Astrocyte of the cerebellum (primary cell): ENCODE data around the gene COL20A1.

Experiments
- DNase-seq: peaks from one replicate; pipeline ENCODE4 v3.0.0-alpha.2; 2011; ENCODE audit warnings: low read depth
- H3K4me3 ChIP-seq: 2 replicates; pipeline ENCODE4 v1.5.1; 2011; ENCODE audit warnings: mild to moderate bottlenecking, low read depth, low read length, moderate library complexity
- in situ Hi-C: cut with HindIII; loops from 2 replicates; pipeline ENCODE4 v1.10.0; 2017; ENCODE audit warnings: low sequenced_read_pairs
- TF ChIP-seq, protein P1 (sequence below): IDR thresholded peaks from 2 replicates; pipeline ENCODE4 v1.5.1; 2012; ENCODE audit warnings: low read length, low read depth, moderate library complexity, mild to moderate bottlenecking; ENCODE audit errors: missing control alignments

The COL20A1 gene

GRCh38 chr20:63363013-63363957 lies 70.3 kb downstream of the COL20A1 start:
- in situ Hi-C loops = no loop called here
- no peak overlapping the region for H3K4me3 ChIP-seq
- no peak for DNase-seq
- TF ChIP-seq, protein P1, sequence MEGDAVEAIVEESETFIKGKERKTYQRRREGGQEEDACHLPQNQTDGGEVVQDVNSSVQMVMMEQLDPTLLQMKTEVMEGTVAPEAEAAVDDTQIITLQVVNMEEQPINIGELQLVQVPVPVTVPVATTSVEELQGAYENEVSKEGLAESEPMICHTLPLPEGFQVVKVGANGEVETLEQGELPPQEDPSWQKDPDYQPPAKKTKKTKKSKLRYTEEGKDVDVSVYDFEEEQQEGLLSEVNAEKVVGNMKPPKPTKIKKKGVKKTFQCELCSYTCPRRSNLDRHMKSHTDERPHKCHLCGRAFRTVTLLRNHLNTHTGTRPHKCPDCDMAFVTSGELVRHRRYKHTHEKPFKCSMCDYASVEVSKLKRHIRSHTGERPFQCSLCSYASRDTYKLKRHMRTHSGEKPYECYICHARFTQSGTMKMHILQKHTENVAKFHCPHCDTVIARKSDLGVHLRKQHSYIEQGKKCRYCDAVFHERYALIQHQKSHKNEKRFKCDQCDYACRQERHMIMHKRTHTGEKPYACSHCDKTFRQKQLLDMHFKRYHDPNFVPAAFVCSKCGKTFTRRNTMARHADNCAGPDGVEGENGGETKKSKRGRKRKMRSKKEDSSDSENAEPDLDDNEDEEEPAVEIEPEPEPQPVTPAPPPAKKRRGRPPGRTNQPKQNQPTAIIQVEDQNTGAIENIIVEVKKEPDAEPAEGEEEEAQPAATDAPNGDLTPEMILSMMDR = no peak

- in situ Hi-C loops = no loop called here
- DNase-seq = no peak
- H3K4me3 ChIP-seq = no peak overlapping the region
- TF ChIP-seq, protein P1 = no peak
Observed at GRCh38 chr20:63363981-63364561, 71.1 kb downstream of the COL20A1 start.

DNA sequence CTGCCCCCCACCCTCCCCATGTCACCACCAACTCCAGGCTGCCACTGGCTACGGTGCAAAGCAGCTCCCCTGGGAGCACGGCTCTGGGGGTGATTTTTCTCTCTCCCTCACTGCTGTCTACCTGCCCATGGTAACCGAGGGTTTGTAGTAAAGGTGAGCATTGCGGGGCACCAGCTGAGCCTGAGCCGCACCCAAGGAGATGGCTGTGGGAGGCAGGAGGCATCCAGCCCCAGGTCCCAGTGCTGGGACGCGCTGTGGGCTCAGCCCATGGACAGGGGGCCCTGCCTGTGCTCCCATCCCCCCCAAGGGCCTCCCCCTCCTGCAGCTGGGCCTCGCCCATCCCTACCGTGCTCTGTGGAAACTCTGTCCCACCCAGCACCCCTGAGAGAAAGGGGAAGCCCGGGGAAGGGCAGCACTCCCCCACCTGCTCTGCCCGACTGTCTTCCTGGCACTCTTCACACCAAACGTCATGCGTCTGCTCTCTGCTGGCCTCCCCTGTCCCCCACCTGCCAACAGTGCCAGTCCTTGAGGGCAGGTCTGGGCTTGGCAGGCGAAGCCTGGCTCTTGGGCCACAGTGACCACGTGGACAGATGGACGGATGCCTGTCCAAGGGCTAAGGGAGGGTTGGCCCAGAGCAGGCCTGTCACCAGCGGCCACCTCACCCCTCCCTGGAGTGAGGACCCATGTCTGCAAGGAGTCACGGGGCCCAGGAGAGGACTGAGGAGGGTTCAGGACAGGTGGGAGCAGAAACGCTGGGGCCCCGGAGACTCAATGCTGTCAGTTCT lies 72.0 kb downstream of the COL20A1 start:
- no peak overlapping the region for H3K4me3 ChIP-seq
- in situ Hi-C loops = no loop called here
- DNase-seq = no peak
- TF ChIP-seq, protein P1 = no peak

DNA sequence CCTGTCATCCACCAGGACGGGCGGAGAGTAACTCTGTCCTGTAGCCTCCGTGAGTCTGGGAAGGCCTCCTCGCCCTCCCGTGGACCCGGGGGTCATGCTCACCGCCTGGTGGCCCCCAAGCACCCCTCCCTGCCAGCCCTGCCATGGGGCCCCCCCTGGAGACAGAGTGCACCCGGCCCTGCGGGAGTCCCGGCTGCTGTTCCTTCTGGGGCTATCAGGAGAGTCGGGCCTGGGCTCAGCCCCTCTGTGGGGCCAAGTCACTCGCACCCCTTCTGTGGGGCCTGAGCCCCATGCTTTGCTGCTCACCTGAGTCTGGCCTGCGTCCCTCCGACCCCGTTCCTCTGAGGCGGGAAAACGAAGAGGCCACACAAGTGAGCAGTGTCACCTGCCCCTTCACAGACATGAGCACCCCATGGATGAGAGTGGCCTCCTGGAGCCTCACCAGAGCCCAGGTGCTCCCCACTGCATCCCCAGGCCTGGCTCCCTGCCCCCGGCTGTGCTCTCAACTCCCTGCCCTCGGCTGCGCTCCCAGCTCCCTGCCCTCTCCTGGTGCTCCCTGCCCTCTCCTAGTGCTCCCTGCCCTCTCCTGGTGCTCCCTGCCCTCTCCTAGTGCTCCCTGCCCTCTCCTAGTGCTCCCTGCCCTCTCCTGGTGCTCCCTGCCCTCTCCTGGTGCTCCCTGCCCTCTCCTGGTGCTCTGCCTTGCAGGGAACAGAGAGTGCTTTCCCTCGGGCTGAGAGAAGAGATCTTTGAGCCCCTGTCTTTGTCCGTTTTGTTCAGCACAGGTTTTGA lies 72.8 kb downstream of the COL20A1 start:
- H3K4me3 ChIP-seq = no peak overlapping the region
- TF ChIP-seq, protein P1 = no peak
- no peak for DNase-seq
- in situ Hi-C loops = no loop called here

DNA sequence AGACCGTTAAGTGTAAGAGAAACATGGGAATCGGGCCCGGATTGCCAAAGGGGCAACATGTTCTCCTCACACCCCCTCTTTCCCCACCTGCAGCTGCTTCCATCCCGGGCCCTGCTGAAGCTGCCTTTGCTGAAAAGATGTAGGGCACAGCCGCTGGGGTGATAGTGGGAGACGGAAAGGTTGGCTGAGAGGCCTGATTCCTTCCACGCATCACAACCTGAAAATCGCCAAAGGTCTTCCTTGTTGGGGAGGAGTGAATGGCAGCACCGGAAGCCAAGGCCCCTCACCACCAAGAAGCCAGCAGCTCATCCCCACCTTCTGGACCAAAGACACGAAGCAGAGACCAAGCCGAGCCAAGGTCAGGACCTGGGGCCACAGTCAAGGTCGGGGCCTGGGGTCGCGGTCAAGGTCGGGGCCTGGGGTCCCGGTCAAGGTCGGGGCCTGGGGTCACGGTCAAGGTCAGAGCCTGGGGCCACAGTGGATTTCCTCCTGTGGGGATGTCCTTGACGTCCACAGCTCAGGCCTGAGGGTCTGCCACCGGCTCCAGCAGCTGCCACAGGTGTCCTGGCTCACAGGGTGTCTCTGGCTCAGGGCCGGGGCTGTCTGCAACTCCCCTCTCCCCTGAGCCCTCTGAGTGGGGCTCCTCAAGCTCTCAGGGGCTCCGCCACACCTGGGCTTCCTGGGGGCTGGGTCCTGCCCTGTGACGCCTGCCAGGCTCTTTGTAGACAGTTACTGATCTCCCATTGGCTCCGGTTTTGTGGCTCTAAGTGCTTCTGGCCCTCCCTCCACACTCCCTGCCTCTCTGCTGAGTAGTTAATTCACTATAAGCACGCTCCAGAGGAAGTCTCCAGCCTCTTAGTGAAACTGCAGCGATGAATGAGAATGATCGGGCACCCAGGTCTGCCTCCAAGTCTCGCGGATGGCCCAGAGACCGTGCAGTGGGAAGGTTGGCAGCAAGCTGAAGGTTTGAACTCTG lies 73.7 kb downstream of the COL20A1 start:
- in situ Hi-C loops = no loop called here
- DNase-seq = no peak
- TF ChIP-seq, protein P1 = no peak

More for the DNA sequence above, 73.7 kb downstream of the COL20A1 start:
- no peak overlapping the region for H3K4me3 ChIP-seq
